NCI-H82 treated with DMSO at 0.1 percent for 48 hours (cell line): Measurements from ENCODE around the gene INSYN1.

Experiments
- DNase-seq: peaks from one replicate; lab custom pipeline; 2025; ENCODE audit not compliant: unreplicated experiment; lab: John Stamatoyannopoulos, UW

The INSYN1 gene

GRCh38 chr15:73691396-73691795 is 61.8 kb downstream of the INSYN1 start:
- no peak for DNase-seq

GRCh38 chr15:73688455-73688854 is 64.7 kb downstream of the INSYN1 start:
- no peak for DNase-seq

- DNase-seq, result no peak
Measured at GRCh38 chr15:73687351-73687750, 65.8 kb downstream of the INSYN1 start.

GRCh38 chr15:73686781-73687256 is 66.3 kb downstream of the INSYN1 start:
- no peak for DNase-seq

DNA sequence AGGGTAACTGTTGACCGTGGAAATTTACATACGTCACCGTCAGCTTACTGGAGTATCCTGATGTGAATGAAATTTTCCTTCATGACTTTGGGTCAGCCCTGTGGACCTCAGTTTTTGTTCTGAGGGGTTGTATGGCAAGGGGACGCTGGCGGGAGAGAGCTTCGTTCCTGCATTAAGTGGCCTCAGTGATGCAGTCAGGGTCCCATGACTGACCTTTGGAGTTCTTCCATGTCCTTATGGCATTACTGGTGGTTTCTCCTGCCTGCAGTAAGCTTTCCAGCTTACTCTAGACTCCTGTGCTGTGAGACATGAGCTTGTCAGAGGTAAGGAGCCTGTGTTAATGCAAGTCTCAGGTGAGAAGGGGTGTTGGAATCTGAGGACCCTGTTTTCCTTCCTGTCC is 67.2 kb downstream of the INSYN1 start:
- no peak for DNase-seq
